ENCODE results near the gene CTSZ.

CTSZ gene

DNA sequence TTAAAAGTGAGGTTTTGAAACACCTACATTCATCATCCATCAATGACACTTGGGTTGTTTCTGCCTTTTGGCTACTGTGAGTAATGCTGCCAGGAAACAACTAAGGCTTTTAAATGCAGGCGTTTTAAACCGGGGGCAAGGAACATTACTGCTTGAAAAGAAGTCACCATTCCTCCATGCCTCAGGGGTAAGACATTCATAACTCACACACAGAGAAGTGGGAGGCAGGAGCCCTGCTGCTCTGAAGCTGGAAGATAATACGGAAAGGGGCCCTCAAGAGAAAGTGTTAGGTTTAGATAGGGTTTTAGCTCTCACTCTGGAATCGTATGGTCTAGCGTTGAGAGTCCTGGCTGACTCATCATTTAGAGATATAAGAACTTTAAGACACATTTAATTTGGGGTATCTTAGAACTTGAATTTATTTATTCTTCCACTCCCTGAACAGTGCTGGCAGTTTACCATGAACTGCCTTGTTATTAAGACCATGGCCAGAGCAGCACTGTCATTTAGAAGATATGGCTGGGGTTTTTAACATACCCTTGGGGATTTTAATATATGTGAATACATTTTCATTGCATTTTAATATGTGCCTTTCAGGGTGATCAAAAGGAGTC, 14.0 kb upstream of the CTSZ start:
- H3K9me2 ChIP-seq (replicated peaks; ENCODE audit: low read depth, low read length) = no peaks in the 10 kb centered on the region
- TF ChIP-seq EZH2phosphoT487 (IDR thresholded peaks at IDR 0.05; ENCODE audit: borderline replicate concordance) = no peak
- TF ChIP-seq, protein P1, sequence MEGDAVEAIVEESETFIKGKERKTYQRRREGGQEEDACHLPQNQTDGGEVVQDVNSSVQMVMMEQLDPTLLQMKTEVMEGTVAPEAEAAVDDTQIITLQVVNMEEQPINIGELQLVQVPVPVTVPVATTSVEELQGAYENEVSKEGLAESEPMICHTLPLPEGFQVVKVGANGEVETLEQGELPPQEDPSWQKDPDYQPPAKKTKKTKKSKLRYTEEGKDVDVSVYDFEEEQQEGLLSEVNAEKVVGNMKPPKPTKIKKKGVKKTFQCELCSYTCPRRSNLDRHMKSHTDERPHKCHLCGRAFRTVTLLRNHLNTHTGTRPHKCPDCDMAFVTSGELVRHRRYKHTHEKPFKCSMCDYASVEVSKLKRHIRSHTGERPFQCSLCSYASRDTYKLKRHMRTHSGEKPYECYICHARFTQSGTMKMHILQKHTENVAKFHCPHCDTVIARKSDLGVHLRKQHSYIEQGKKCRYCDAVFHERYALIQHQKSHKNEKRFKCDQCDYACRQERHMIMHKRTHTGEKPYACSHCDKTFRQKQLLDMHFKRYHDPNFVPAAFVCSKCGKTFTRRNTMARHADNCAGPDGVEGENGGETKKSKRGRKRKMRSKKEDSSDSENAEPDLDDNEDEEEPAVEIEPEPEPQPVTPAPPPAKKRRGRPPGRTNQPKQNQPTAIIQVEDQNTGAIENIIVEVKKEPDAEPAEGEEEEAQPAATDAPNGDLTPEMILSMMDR (conservative IDR thresholded peaks at IDR 0.05; ENCODE audit: low read length) = no peak
- no peaks in the 10 kb centered on the region for H3F3A ChIP-seq (ENCODE audit: low read depth)
- no peak overlapping the region for H3K9ac ChIP-seq (ENCODE audit: low read depth, low read length, poor library complexity, severe bottlenecking)
- no peak overlapping the region for H2AFZ ChIP-seq (ENCODE audit: low read length)
- no peak overlapping the region for H3K4me2 ChIP-seq (ENCODE audit: low read depth, low read length, poor library complexity, severe bottlenecking)
- no peaks in the 10 kb centered on the region for H4K20me1 ChIP-seq (ENCODE audit: insufficient read depth, low read length, poor library complexity, severe bottlenecking)
- H3K79me2 ChIP-seq (ENCODE audit: insufficient read depth, low read length) = peaks cover 5% of the 10 kb centered on the region; the same call in 1 of the 2 replicates
- H3K27me3 ChIP-seq (ENCODE audit: insufficient read depth, low read length, poor library complexity, severe bottlenecking) = no peaks in the 10 kb centered on the region
- H3K4me1 ChIP-seq (ENCODE audit: insufficient read depth, low read length, poor library complexity, severe bottlenecking) = peaks cover 6% of the 10 kb centered on the region
- H3K4me3 ChIP-seq (ENCODE audit: low read length, poor library complexity, severe bottlenecking) = no peak overlapping the region
- H3K9me3 ChIP-seq (ENCODE audit: insufficient read depth, low read depth, low read length) = no peaks in the 10 kb centered on the region
- H3K36me3 ChIP-seq (ENCODE audit: insufficient read depth, low read length) = peaks cover 13% of the 10 kb centered on the region; the same call in 1 of the 2 replicates

DNA sequence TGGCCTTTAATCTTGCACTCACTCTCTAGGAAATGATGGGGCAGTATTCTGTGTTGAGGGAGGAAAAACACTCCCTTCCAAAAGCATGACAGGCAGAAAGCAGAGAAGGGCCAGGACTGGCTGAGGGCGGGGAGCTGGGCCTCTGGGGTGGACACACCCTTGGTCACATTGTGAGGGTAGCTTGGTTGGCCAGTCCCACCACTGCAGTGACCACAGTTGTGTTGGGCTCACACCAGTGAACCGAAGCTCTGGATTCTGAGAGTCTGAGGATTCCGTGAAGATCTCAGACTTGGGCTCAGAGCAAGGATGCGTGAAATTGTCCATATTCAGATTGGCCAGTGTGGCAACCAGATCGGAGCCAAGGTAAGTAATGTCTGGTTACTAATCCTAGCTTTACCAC, 12.2 kb upstream of the CTSZ start, which contains the start of gene TUBB1:
TSS of gene TUBB1 (plus strand) at position 213 of the 400 bp plus-strand sequence. CDS start at position 307, 94 bp downstream.
- Histone ChIP-seq H3K9me2 (replicated peaks; ENCODE audit: low read depth, low read length) (no peaks in the 10 kb centered on the region), H3K4me2 (ENCODE audit: low read depth, low read length, poor library complexity, severe bottlenecking) (no peak within 1 kb of the TSS), H3K9me3 (ENCODE audit: insufficient read depth, low read depth, low read length) (no peaks in the 10 kb centered on the region), H3K27me3 (ENCODE audit: insufficient read depth, low read length, poor library complexity, severe bottlenecking) (no peaks in the 10 kb centered on the region), H3K4me3 (ENCODE audit: low read length, poor library complexity, severe bottlenecking) (no peak within 1 kb of the TSS), H3K36me3 (ENCODE audit: insufficient read depth, low read length) (peaks cover 6% of the 10 kb centered on the region; the same call in 1 of the 2 replicates), H3K4me1 (ENCODE audit: insufficient read depth, low read length, poor library complexity, severe bottlenecking) (peaks cover 7% of the 10 kb centered on the region), H3K79me2 (ENCODE audit: insufficient read depth, low read length) (no peaks in the 10 kb centered on the region), H2AFZ (ENCODE audit: low read length) (no peak within 1 kb of the TSS), H4K20me1 (ENCODE audit: insufficient read depth, low read length, poor library complexity, severe bottlenecking) (no peaks in the 10 kb centered on the region), H3K9ac (ENCODE audit: low read depth, low read length, poor library complexity, severe bottlenecking) (no peak within 1 kb of the TSS), H3F3A (ENCODE audit: low read depth) (no peaks in the 10 kb centered on the region)
- TF ChIP-seq, protein P1 (conservative IDR thresholded peaks at IDR 0.05; ENCODE audit: low read length) = no peak
- no peak for TF ChIP-seq EZH2phosphoT487 (IDR thresholded peaks at IDR 0.05; ENCODE audit: borderline replicate concordance)

DNA sequence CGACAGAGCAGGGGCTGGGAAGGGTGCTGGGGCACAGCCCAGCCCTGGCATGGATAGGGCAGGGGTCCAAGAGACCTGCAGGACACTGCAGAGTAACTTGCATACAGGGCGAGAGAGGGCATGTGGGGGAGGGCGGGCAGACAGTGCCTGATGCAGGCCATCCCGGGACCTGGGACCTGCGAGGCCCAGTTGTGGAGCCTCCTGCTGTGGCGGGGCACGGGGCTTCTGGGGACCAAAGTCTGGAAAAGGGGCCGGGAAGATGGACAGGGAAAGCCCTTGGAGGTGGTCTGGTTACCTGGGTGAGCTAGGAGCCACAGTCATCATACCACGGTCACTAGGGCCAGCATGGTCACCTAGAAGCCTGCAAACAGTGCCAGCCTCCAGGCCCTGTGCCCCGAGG, 11.8 kb upstream of the CTSZ start:
- Histone ChIP-seq H3K9me3 (ENCODE audit: insufficient read depth, low read depth, low read length) (no peaks in the 10 kb centered on the region), H3K27me3 (ENCODE audit: insufficient read depth, low read length, poor library complexity, severe bottlenecking) (no peaks in the 10 kb centered on the region), H3K79me2 (ENCODE audit: insufficient read depth, low read length) (no peaks in the 10 kb centered on the region), H3K36me3 (ENCODE audit: insufficient read depth, low read length) (peaks cover 3% of the 10 kb centered on the region; the same call in 1 of the 2 replicates), H3K4me3 (ENCODE audit: low read length, poor library complexity, severe bottlenecking) (no peak overlapping the region), H3K4me1 (ENCODE audit: insufficient read depth, low read length, poor library complexity, severe bottlenecking) (peaks cover 7% of the 10 kb centered on the region), H4K20me1 (ENCODE audit: insufficient read depth, low read length, poor library complexity, severe bottlenecking) (no peaks in the 10 kb centered on the region), H3F3A (ENCODE audit: low read depth) (no peaks in the 10 kb centered on the region), H3K9ac (ENCODE audit: low read depth, low read length, poor library complexity, severe bottlenecking) (no peak overlapping the region), H3K9me2 (replicated peaks; ENCODE audit: low read depth, low read length) (no peaks in the 10 kb centered on the region), H2AFZ (ENCODE audit: low read length) (no peak overlapping the region), H3K4me2 (ENCODE audit: low read depth, low read length, poor library complexity, severe bottlenecking) (no peak overlapping the region)
- TF ChIP-seq EZH2phosphoT487 (IDR thresholded peaks at IDR 0.05; ENCODE audit: borderline replicate concordance) = no peak
- TF ChIP-seq, protein P1 (conservative IDR thresholded peaks at IDR 0.05; ENCODE audit: low read length) = no peak
